GM06990 (cell line): Measurements from ENCODE around the gene NEB.
A peak's percentile ranks its signal among the peaks of the same experiment; 100 is the strongest.

Experiments
- DNase-seq: peaks from one replicate; pipeline ENCODE4 v3.0.0-alpha.2; 2011; ENCODE audit not compliant: insufficient read length; ENCODE audit errors: extremely low read depth
- H3K27me3 ChIP-seq: replicated peaks from 2 replicates; pipeline ENCODE4 v1.6.0; 2011; ENCODE audit warnings: low read length; ENCODE audit not compliant: control insufficient read depth, insufficient read depth
- H3K36me3 ChIP-seq: 2 replicates; pipeline ENCODE4 v1.5.1; 2011; ENCODE audit warnings: low read length; ENCODE audit not compliant: control insufficient read depth, insufficient read depth
- H3K4me3 ChIP-seq: replicated peaks from 2 replicates; pipeline ENCODE4 v1.5.1; 2011; ENCODE audit warnings: low read depth, mild to moderate bottlenecking, control low read depth, low read length
- TF ChIP-seq, protein P1 (sequence below): IDR thresholded peaks from 2 replicates; pipeline ENCODE4 v1.5.1; 2011; ENCODE audit warnings: low read length, control low read depth, mild to moderate bottlenecking, inconsistent platforms; ENCODE audit not compliant: insufficient read depth, poor library complexity, severe bottlenecking

Gene NEB

DNA sequence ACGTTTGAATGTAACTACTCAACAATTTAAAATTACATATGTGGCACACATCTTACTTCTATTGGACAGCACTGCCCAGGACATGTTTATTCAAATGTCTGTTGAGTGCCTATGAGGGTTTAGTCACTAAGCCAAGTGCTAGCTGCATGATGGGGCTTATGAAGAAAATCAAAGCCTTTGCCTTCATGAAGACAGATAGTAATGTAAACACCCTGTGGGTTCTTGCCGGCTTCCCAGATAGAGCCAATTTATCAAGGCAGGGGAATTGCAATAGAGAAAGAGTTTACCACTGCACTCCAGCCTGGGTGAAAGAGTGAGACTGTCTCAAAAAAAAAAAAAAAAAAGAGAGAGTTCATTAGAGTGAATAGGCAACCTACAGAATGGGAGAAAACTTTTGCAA, 43.7 kb upstream of the NEB start:
- Histone ChIP-seq H3K27me3 (no peaks in the 10 kb centered on the region), H3K4me3 (no peak overlapping the region), H3K36me3 (peaks cover 4% of the 10 kb centered on the region; the same call in 1 of the 2 replicates)
- TF ChIP-seq, protein P1, sequence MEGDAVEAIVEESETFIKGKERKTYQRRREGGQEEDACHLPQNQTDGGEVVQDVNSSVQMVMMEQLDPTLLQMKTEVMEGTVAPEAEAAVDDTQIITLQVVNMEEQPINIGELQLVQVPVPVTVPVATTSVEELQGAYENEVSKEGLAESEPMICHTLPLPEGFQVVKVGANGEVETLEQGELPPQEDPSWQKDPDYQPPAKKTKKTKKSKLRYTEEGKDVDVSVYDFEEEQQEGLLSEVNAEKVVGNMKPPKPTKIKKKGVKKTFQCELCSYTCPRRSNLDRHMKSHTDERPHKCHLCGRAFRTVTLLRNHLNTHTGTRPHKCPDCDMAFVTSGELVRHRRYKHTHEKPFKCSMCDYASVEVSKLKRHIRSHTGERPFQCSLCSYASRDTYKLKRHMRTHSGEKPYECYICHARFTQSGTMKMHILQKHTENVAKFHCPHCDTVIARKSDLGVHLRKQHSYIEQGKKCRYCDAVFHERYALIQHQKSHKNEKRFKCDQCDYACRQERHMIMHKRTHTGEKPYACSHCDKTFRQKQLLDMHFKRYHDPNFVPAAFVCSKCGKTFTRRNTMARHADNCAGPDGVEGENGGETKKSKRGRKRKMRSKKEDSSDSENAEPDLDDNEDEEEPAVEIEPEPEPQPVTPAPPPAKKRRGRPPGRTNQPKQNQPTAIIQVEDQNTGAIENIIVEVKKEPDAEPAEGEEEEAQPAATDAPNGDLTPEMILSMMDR: no peak
- no peak for DNase-seq

DNA sequence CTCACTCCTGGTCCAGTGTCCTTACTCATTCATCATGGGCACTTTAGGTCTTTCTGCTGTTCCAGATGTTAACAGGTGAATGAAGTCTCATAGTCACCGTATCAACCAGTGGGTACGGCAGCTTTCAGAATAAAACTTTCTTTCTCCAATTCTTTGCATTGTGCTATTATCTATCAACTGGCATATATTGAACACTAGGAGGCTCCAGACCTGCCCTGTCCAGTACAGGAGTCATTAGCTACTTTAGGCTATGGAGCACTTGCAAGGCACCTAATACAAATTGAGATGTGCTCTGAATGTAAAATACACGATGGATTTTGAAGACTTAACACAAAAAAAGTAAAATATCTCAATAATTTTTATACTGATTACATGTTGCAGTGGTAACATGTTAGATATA, 43.2 kb upstream of the NEB start:
- TF ChIP-seq, protein P1: peak; percentile 23
- H3K4me3 ChIP-seq: no peak overlapping the region
- H3K27me3 ChIP-seq: no peaks in the 10 kb centered on the region
- peaks cover 4% of the 10 kb centered on the region; the same call in 1 of the 2 replicates for H3K36me3 ChIP-seq
- no peak for DNase-seq

DNA sequence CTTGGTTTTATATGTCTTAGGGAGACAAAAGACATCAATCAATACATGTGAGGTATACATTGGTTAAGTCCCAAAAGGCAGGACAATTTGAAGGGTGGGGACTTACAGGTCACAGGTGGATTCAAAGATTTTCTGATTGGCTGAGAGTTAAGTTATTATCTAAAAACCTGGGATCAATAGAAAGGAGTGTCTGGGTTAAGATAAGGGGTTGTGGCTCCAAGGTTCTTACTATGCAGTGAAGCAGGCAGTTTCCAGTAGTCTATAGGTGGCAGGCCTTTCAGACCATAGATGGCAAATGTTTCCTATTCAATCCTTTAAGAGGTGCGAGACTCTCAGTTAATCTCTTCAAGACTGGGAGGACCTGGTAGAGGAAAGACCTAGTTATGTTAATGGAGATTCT, 42.1 kb upstream of the NEB start:
- H3K4me3 ChIP-seq: no peak overlapping the region
- no peaks in the 10 kb centered on the region for H3K27me3 ChIP-seq
- TF ChIP-seq, protein P1: no peak
- no peaks in the 10 kb centered on the region for H3K36me3 ChIP-seq
- no peak for DNase-seq

DNA sequence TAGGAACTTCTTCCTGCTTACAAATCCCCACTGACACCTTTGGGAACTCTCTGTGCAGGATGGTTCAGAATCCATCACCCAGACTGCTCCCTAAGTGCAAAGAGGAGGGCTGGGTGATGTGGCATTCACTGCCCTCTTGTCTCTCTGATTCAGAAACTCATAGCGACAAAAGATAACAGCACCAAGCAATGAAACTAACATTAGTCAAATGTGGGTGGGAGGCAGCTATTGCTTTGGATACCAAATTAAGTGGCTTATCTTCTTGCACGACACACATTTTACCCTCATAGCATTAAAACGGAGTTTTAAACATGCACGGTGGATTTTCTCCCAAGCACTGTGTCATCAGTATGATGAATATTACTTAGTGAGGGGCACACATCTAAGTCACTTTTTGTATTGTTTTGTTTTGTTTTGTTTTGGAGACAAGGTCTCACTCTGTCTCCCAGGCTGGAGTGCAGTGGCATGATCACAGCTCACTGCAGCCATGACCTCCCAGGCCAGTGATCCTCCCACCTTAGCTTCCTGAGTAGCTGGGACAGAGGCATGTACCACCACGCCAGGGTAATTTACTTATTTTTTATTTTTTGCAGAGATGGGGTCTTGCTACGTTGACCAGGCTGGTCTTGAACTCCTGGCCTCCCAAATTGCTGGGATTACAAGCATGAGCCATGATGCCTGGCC, 40.9 kb upstream of the NEB start:
- TF ChIP-seq, protein P1: no peak
- Histone ChIP-seq H3K27me3 (no peaks in the 10 kb centered on the region), H3K36me3 (no peaks in the 10 kb centered on the region)

DNA sequence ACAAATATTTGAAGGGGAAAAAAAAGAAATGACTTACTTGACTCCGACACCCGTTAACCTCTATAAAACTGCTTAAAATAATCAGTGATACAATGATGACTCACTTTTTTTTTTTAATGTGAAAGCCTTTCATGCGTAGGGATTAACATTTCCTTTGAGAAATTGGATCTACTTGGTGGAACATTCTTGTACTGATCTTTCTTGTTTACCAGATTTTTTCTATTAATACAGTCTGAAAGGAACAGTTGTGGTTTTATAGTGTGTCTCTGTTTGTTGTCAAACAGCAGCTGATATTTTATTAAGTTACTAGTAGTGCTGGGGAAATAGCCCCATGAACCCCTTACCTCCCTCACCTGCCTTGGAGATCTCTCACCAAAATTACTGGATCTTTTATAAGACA, 40.2 kb upstream of the NEB start:
- H3K4me3 ChIP-seq: no peak overlapping the region
- no peaks in the 10 kb centered on the region for H3K27me3 ChIP-seq
- DNase-seq: no peak

More for the DNA sequence above, 40.9 kb upstream of the NEB start:
- DNase-seq: no peak
- H3K4me3 ChIP-seq: no peak overlapping the region

More for the DNA sequence above, 40.2 kb upstream of the NEB start:
- TF ChIP-seq, protein P1: no peak
- no peaks in the 10 kb centered on the region for H3K36me3 ChIP-seq
